ENCODE measurements around the gene ZBTB25. TPM values are rescaled to one million over a fixed set of nuclear protein-coding genes. Genes with fewer than 3 reads are reported as not detected.

ZBTB25 gene
- total RNA-seq, 4 donors from 2014 or later: 7.3 to 13.3 (median 10.4) TPM

- Histone ChIP-seq H3K27me3 (no peaks in the 10 kb centered on the region), H3K4me1 (peaks cover 4 to 21% (median 13%) of the 10 kb centered on the region in 4 donors), H3K36me3 (peaks cover 11 to 72% (median 44%) of the 10 kb centered on the region in 4 donors), H3K4me3 (no peak overlapping the region), H3K27ac (replicated peaks in 1 of 4) (no peak overlapping the region), H3K9me3 (no peaks in the 10 kb centered on the region)
- DNase-seq (ENCODE audit: extremely low spot score): no peak
- WGBS: 79% methylated on average over 17 of the region's 17 CpGs
- intact Hi-C loops (cut with DNase I): no loop called here
- TF ChIP-seq CTCF (IDR thresholded peaks at IDR 0.05): no peak
- no peak for TF ChIP-seq POLR2AphosphoS5 (IDR thresholded peaks at IDR 0.05)
- TF ChIP-seq POLR2A (IDR thresholded peaks at IDR 0.05; ENCODE audit: low read depth): no peak
- no peak for TF ChIP-seq EP300 (IDR thresholded peaks at IDR 0.05)
These were observed 61.2 kb downstream of the ZBTB25 start for GRCh38 chr14:64442300-64442988.

- no peaks in the 10 kb centered on the region for H3K9me3 ChIP-seq
- H3K36me3 ChIP-seq: peaks cover 22 to 86% (median 59%) of the 10 kb centered on the region in 4 donors
- TF ChIP-seq POLR2A (IDR thresholded peaks at IDR 0.05; ENCODE audit: low read depth): no peak
- no peak for TF ChIP-seq CTCF (IDR thresholded peaks at IDR 0.05)
- no peak for TF ChIP-seq EP300 (IDR thresholded peaks at IDR 0.05)
- no peak for TF ChIP-seq POLR2AphosphoS5 (IDR thresholded peaks at IDR 0.05)
- no peak overlapping the region for H3K27ac ChIP-seq (replicated peaks in 1 of 4)
- intact Hi-C loops (cut with DNase I): no loop called here
- H3K4me1 ChIP-seq: peaks cover 4 to 13% (median 8%) of the 10 kb centered on the region in 4 donors
- no peak for DNase-seq (ENCODE audit: extremely low spot score)
- WGBS: 100% methylated on average over 3 of the region's 3 CpGs
- H3K27me3 ChIP-seq: no peaks in the 10 kb centered on the region
- no peak overlapping the region for H3K4me3 ChIP-seq
These were observed 63.1 kb downstream of the ZBTB25 start for GRCh38 chr14:64440494-64440893.

GRCh38 chr14:64439141-64439540 is 64.5 kb downstream of the ZBTB25 start:
- Histone ChIP-seq H3K9me3 (no peaks in the 10 kb centered on the region), H3K36me3 (peaks cover 27 to 91% (median 65%) of the 10 kb centered on the region in 4 donors), H3K27me3 (no peaks in the 10 kb centered on the region), H3K4me1 (peaks cover 0 to 5% (median 0%) of the 10 kb centered on the region in 4 donors), H3K27ac (replicated peaks in 1 of 4) (no peak overlapping the region), H3K4me3 (no peak overlapping the region)
- no peak for TF ChIP-seq POLR2AphosphoS5 (IDR thresholded peaks at IDR 0.05)
- TF ChIP-seq EP300 (IDR thresholded peaks at IDR 0.05): no peak
- no peak for TF ChIP-seq CTCF (IDR thresholded peaks at IDR 0.05)
- TF ChIP-seq POLR2A (IDR thresholded peaks at IDR 0.05; ENCODE audit: low read depth): no peak
- 94% methylated on average over 6 of the region's 6 CpGs for WGBS
- DNase-seq (ENCODE audit: extremely low spot score): no peak
- intact Hi-C loops (cut with DNase I): loop anchor here (5.0 kb wide), 1 partner anchor 38 kb away; no protein-coding TSS in a partner anchor

GRCh38 chr14:64438181-64438841 is 65.3 kb downstream of the ZBTB25 start:
- DNase-seq (ENCODE audit: extremely low spot score): no peak
- no peak overlapping the region for H3K27ac ChIP-seq (replicated peaks in 1 of 4)
- WGBS: 43% methylated on average over 3 of the region's 3 CpGs
- no peaks in the 10 kb centered on the region for H3K27me3 ChIP-seq
- H3K9me3 ChIP-seq: no peaks in the 10 kb centered on the region
- peaks cover 27 to 91% (median 66%) of the 10 kb centered on the region in 4 donors for H3K36me3 ChIP-seq
- no peak overlapping the region for H3K4me3 ChIP-seq
- peaks cover 0 to 5% (median 0%) of the 10 kb centered on the region in 4 donors for H3K4me1 ChIP-seq
- intact Hi-C loops (cut with DNase I): loop anchor here (5.0 kb wide), 1 partner anchor 39 kb away; no protein-coding TSS in a partner anchor
- TF ChIP-seq CTCF (IDR thresholded peaks at IDR 0.05): no peak
- TF ChIP-seq EP300 (IDR thresholded peaks at IDR 0.05): no peak
- no peak for TF ChIP-seq POLR2A (IDR thresholded peaks at IDR 0.05; ENCODE audit: low read depth)
- TF ChIP-seq POLR2AphosphoS5 (IDR thresholded peaks at IDR 0.05): no peak
